Stimulated activated CD8-positive, alpha-beta memory T cell treated with anti-CD3 and anti-CD28 coated beads, Interleukin-4, amount 100 ng/mL, for 4 hours (primary cell): ENCODE results near the gene PLD5.
"Not testable (repeated sequence)": the region's sequence is repeated elsewhere in the genome, so short reads cannot be mapped to it uniquely, and the experiment has no call there.

ENCODE experiments used
- DNase-seq, 2 donors: peaks; one replicate each; pipeline ENCODE4 v3.0.0-alpha.2; 2020; ENCODE audit warnings: low read depth in 2 of 2, low spot score in 1 of 2

PLD5 gene

GRCh38 chr1:242426271-242426905 is 98.1 kb downstream of the PLD5 start:
- no peak for DNase-seq

GRCh38 chr1:242425232-242425631 is 99.3 kb downstream of the PLD5 start:
- DNase-seq: no peak

GRCh38 chr1:242416657-242417056 is 107.8 kb downstream of the PLD5 start:
- no peak for DNase-seq

- no peak for DNase-seq
Measured at GRCh38 chr1:242412921-242413320, 111.6 kb downstream of the PLD5 start.

GRCh38 chr1:242411901-242412300 is 112.6 kb downstream of the PLD5 start:
- no peak for DNase-seq

- no peak for DNase-seq
Measured at GRCh38 chr1:242405947-242406346, 118.5 kb downstream of the PLD5 start.

GRCh38 chr1:242404296-242404695 is 120.2 kb downstream of the PLD5 start:
- no peak for DNase-seq

GRCh38 chr1:242402956-242403355 is 121.5 kb downstream of the PLD5 start:
- no peak for DNase-seq

GRCh38 chr1:242401937-242402336 is 122.6 kb downstream of the PLD5 start:
- no peak for DNase-seq

- DNase-seq: no peak
Measured at GRCh38 chr1:242398351-242398750, 126.1 kb downstream of the PLD5 start.

GRCh38 chr1:242391896-242392295 is 132.6 kb downstream of the PLD5 start:
- DNase-seq: no peak

- not testable (repeated sequence) for DNase-seq
Measured at GRCh38 chr1:242376121-242376520, 148.4 kb downstream of the PLD5 start.

GRCh38 chr1:242350446-242350845 is 174.1 kb downstream of the PLD5 start:
- not testable (repeated sequence) for DNase-seq

- DNase-seq: no peak
Measured at GRCh38 chr1:242349636-242350035, 174.9 kb downstream of the PLD5 start.

- DNase-seq: not testable (repeated sequence)
Measured at GRCh38 chr1:242330865-242331264, 193.6 kb downstream of the PLD5 start.

- DNase-seq: not testable (repeated sequence)
Measured at GRCh38 chr1:242327381-242327780, 197.1 kb downstream of the PLD5 start.

- DNase-seq: not testable (repeated sequence)
Measured at GRCh38 chr1:242321981-242322380, 202.5 kb downstream of the PLD5 start.

- no peak for DNase-seq
Measured at GRCh38 chr1:242318140-242318539, 206.4 kb downstream of the PLD5 start.

- not testable (repeated sequence) for DNase-seq
Measured at GRCh38 chr1:242314865-242315264, 209.6 kb downstream of the PLD5 start.

GRCh38 chr1:242314085-242314649 is 210.3 kb downstream of the PLD5 start:
- not testable (repeated sequence) for DNase-seq

- DNase-seq: not testable (repeated sequence)
Measured at GRCh38 chr1:242308681-242309080, 215.8 kb downstream of the PLD5 start.

GRCh38 chr1:242293781-242294180 is 230.7 kb downstream of the PLD5 start:
- DNase-seq: not testable (repeated sequence)

- not testable (repeated sequence) for DNase-seq
Measured at GRCh38 chr1:242288067-242288466, 236.4 kb downstream of the PLD5 start.
